Gastroesophageal sphincter (tissue), 4 donors: ENCODE data around the gene YES1. TPM values are rescaled to one million over a fixed set of nuclear protein-coding genes. Genes with fewer than 3 reads are reported as not detected.
"Not testable (repeated sequence)": the region's sequence is repeated elsewhere in the genome, so short reads cannot be mapped to it uniquely, and the experiment has no call there.

Experiments used
- ATAC-seq: fragments of 150-250 bp; one replicate; pipeline ENCODE4 v1.9.1; 2016; ENCODE audit warnings: mild to moderate bottlenecking, moderate library complexity
- H3K27ac ChIP-seq, 4 donors: fragments of 200-600 bp; sonication (generic) in 3 of 4; 1 replicate in 3 of 4; 2 replicates in 1 of 4; pipeline ENCODE4 v1.5.1; 2016 to 2019
- H3K27me3 ChIP-seq: fragments of 200-600 bp; sonication (generic); one replicate; pipeline ENCODE4 v1.5.1; 2019
- H3K36me3 ChIP-seq, 2 donors: fragments of 200-600 bp; sonication (generic); one replicate each; pipeline ENCODE4 v1.5.1; 2019; ENCODE audit warnings: control low read depth in 1 of 2
- H3K4me1 ChIP-seq, 3 donors: fragments of 200-600 bp; sonication (generic); 1 replicate in 2 of 3; 2 replicates in 1 of 3; pipeline ENCODE4 v1.5.1; 2016 to 2019; ENCODE audit warnings: control low read depth in 2 of 3
- H3K4me3 ChIP-seq, 2 donors: fragments of 200-600 bp; sonication (generic); one replicate each; pipeline ENCODE4 v1.5.1; 2019; ENCODE audit warnings: mild to moderate bottlenecking in 1 of 2, moderate library complexity in 1 of 2
- H3K9me3 ChIP-seq, 3 donors: fragments of 200-600 bp; sonication (generic); one replicate each; pipeline ENCODE4 v1.5.1; 2017 to 2019; ENCODE audit warnings: control low read depth in 2 of 3
- EP300 ChIP-seq: sonication (generic); formaldehyde crosslinking; IDR thresholded peaks from one replicate; pipeline ENCODE4 v1.6.1; 2017; ENCODE audit warnings: antibody characterized with exemption, mild to moderate bottlenecking
- POLR2A ChIP-seq, 2 donors: fragments of 450-650 bp; IDR thresholded peaks; one replicate each; pipeline ENCODE4 v1.6.1; 2017; ENCODE audit warnings: antibody characterized with exemption in 2 of 2, mild to moderate bottlenecking in 2 of 2, moderate library complexity in 1 of 2
- POLR2AphosphoS5 ChIP-seq: sonication (generic); formaldehyde crosslinking; IDR thresholded peaks from one replicate; pipeline ENCODE4 v1.6.1; 2017; ENCODE audit warnings: antibody characterized with exemption
- WGBS, 2 donors: methylation state at CpG; one replicate each; pipeline ENCODE4 v1.1.5; 2018; ENCODE audit warnings: low coverage in 1 of 2; 5-methylcytosine and 5-hydroxymethylcytosine counted together
- total RNA-seq, 4 donors: library from RNA; depleted of rRNA; stranded (reverse); fragments of >200 nt; gene quantifications; one replicate each; pipeline ENCODE4 v1.1.0, GENCODE V29; 2016
- TF ChIP-seq, protein P1 (sequence below), 4 experiments: fragments of 200-600 bp in 2 of 4; fragments of 450-650 bp in 2 of 4; sonication (generic) in 1 of 4; IDR thresholded peaks; one replicate each; pipeline ENCODE4 v1.5.1; 2017 to 2019; ENCODE audit warnings: antibody characterized with exemption in 4 of 4, mild to moderate bottlenecking in 2 of 4, moderate library complexity in 2 of 4

Gene YES1
- total RNA-seq, 4 donors from 2014 or later, result 84.1 to 127 (median 96.8) TPM

DNA sequence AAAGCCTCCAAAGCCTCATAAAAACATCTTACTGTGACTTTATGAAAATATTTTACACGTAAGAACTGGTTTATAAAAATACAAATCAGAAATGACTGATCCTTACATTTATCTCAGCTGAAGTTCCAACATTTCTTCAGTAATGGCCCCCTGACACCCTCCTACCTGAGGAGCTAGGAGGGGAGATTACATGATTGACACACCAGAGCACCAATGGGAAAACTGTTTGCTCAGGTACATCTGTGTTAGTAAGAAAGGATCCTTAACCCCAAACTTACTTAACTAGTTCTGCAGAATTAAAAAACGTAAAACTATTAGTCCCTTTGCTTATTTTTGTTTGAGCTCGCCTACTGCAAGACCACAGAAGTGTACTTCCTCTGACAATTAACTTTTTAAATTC, 126.6 kb downstream of the YES1 start:
- peaks cover 0 to 90% of the 10 kb centered on the region in 2 donors for H3K36me3 ChIP-seq
- TF ChIP-seq, protein P1, sequence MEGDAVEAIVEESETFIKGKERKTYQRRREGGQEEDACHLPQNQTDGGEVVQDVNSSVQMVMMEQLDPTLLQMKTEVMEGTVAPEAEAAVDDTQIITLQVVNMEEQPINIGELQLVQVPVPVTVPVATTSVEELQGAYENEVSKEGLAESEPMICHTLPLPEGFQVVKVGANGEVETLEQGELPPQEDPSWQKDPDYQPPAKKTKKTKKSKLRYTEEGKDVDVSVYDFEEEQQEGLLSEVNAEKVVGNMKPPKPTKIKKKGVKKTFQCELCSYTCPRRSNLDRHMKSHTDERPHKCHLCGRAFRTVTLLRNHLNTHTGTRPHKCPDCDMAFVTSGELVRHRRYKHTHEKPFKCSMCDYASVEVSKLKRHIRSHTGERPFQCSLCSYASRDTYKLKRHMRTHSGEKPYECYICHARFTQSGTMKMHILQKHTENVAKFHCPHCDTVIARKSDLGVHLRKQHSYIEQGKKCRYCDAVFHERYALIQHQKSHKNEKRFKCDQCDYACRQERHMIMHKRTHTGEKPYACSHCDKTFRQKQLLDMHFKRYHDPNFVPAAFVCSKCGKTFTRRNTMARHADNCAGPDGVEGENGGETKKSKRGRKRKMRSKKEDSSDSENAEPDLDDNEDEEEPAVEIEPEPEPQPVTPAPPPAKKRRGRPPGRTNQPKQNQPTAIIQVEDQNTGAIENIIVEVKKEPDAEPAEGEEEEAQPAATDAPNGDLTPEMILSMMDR (IDR thresholded peaks at IDR 0.05), result no peak
- no peak for TF ChIP-seq EP300
- TF ChIP-seq POLR2AphosphoS5, result no peak
- no peak for TF ChIP-seq POLR2A (IDR thresholded peaks at IDR 0.05)

DNA sequence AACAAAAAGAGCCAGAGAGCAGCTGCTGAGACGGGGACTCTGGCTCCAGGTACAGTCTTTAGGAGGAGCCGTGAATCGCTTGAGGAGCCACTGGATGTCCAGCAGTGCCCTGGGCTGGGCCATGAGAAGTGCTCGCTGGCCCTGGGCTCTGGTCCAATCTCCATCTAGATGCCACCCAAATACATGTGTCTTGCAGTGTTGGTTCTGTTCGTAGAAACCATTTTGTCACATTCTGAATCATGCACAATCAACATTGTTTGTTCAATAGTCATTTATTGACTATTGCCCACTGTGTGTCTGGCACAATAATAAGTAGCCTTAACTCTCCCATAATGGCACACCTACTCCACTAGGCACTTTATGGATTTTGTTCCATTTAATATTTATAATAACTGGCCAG, 128.5 kb downstream of the YES1 start:
- Histone ChIP-seq H3K36me3 (peaks cover 0 to 93% of the 10 kb centered on the region in 2 donors), H3K27ac (no peak overlapping the region), H3K27me3 (no peaks in the 10 kb centered on the region), H3K4me1 (no peaks in the 10 kb centered on the region), H3K9me3 (no peaks in the 10 kb centered on the region), H3K4me3 (no peak overlapping the region)
- TF ChIP-seq EP300 (no peak), POLR2AphosphoS5 (no peak), POLR2A (IDR thresholded peaks at IDR 0.05) (no peak)
- TF ChIP-seq, protein P1 (IDR thresholded peaks at IDR 0.05), result no peak
- ATAC-seq, result no peak
- WGBS, 2 donors, result 95 to 100% methylated on average over 1 to 3 of the region's 5 CpGs

More for the DNA sequence above, 126.6 kb downstream of the YES1 start:
- H3K27me3 ChIP-seq, result no peaks in the 10 kb centered on the region
- H3K4me1 ChIP-seq, result no peaks in the 10 kb centered on the region
- no peak overlapping the region for H3K4me3 ChIP-seq
- 75 to 87% methylated on average over 3 of the region's 3 CpGs for WGBS, 2 donors
- ATAC-seq, result no peak
- no peak overlapping the region for H3K27ac ChIP-seq
- no peaks in the 10 kb centered on the region for H3K9me3 ChIP-seq

DNA sequence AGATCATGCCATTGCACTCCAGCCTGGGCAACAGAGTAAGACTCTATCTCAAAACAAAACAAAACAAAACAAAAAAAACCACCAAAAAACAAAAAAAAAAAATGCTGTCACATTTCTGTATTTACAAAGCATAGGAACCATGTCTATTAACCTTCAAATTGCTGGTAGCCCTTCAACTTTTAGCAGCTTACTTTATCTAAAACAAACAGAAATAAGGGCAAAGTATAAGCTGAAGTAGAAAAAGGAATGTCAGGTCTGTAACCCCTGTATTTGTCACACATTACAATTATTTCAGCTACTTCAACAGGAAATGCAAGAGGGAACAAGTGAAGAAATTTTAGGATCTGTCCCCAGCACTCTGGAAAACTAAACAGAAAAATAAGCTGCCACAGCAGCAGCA, 129.2 kb downstream of the YES1 start:
- no peak for ATAC-seq
- no peaks in the 10 kb centered on the region for H3K27me3 ChIP-seq
- no peak for TF ChIP-seq EP300
- TF ChIP-seq, protein P1 (IDR thresholded peaks at IDR 0.05), result no peak
- no peak for TF ChIP-seq POLR2A (IDR thresholded peaks at IDR 0.05)
- no peak for TF ChIP-seq POLR2AphosphoS5
- H3K4me1 ChIP-seq, result no peaks in the 10 kb centered on the region
- H3K9me3 ChIP-seq, result no peaks in the 10 kb centered on the region
- no peak overlapping the region for H3K4me3 ChIP-seq
- H3K27ac ChIP-seq, result no peak overlapping the region
- peaks cover 0 to 93% of the 10 kb centered on the region in 2 donors for H3K36me3 ChIP-seq

DNA sequence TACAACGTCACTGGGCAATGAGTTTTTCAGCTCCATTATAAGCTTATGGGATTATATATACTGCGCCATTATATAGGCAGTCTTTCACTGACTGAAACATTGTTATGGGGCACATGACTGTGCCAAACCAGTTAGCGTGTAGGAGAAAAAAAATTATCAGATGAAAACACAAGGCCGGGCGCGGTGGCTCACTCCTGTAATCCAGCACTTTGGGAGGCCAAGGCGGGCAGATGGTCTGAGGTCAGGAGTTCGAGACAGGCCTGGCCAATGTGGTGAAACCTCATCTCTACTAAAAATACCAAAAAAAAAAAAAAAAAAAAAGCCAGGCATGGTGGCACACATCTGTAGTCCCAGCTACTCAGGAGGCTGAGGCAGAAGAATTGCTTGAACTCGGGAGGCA, 129.6 kb downstream of the YES1 start:
- not testable (repeated sequence) for H3K4me1 ChIP-seq, H3K9me3 ChIP-seq, ATAC-seq, H3K27me3 ChIP-seq, H3K27ac ChIP-seq, H3K4me3 ChIP-seq
- H3K36me3 ChIP-seq, result peaks cover 0 to 94% of the 10 kb centered on the region in 2 donors
- 93 to 94% methylated on average over 5 to 9 of the region's 9 CpGs for WGBS, 2 donors

DNA sequence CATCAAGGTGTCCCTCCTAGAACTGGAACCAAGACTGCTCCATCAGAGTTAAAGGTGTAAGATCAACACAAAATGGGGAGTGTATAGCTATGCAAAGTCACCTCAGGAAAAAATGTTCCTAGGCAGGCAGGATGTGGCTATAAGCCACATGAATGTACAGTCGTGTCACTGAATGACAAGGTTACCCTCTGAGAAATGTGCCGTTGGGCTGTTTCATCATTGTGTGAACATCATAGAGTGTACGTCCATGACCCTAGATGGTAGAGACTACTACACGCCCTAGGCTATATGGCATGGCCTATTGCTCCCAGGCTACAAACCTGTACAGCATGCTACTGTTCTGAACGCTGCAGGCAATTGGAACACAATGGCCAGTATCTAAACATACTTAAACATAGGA, 130.1 kb downstream of the YES1 start:
- H3K4me1 ChIP-seq, result no peaks in the 10 kb centered on the region
- no peaks in the 10 kb centered on the region for H3K9me3 ChIP-seq
- WGBS, 2 donors, result 81 to 100% methylated on average over 2 to 4 of the region's 5 CpGs
- H3K27me3 ChIP-seq, result no peaks in the 10 kb centered on the region
- TF ChIP-seq, protein P1 (IDR thresholded peaks at IDR 0.05), result no peak
- TF ChIP-seq POLR2AphosphoS5, result no peak
- no peak for TF ChIP-seq POLR2A (IDR thresholded peaks at IDR 0.05)
- TF ChIP-seq EP300, result no peak
- H3K4me3 ChIP-seq, result no peak overlapping the region
- peaks cover 0 to 94% of the 10 kb centered on the region in 2 donors for H3K36me3 ChIP-seq
- no peak overlapping the region for H3K27ac ChIP-seq
- ATAC-seq, result no peak
